GM12872 (cell line): Measurements from ENCODE around the gene ZFP36.
A peak's percentile ranks its signal among the peaks of the same experiment; 100 is the strongest.

ENCODE experiments used
- CTCF ChIP-seq: IDR thresholded peaks from 3 replicates; pipeline ENCODE4 v1.5.1; 2011; ENCODE audit warnings: low read depth, mild to moderate bottlenecking, low read length, moderate library complexity; ENCODE audit not compliant: insufficient read depth

The ZFP36 gene

GRCh38 chr19:39410017-39410830 lies 3.6 kb downstream of the ZFP36 start:
- no peak for TF ChIP-seq CTCF

DNA sequence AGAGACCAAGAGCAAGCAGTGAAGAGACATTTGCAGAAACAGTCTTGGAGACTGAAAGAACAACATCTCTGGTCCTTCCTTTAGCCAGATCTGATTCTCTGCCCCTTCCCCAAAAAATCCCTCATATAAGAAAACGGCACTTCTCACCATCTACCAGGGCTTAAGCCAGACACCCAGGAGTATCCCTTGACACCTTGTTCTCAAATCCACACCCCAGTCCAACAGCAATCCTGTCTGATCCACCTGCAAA lies 4.1 kb downstream of the ZFP36 start:
- no peak for TF ChIP-seq CTCF

GRCh38 chr19:39411081-39411831 lies 4.6 kb downstream of the ZFP36 start:
- TF ChIP-seq CTCF: no peak

- peak; percentile 86 for TF ChIP-seq CTCF
Measured at GRCh38 chr19:39411832-39412099, 5.1 kb downstream of the ZFP36 start.

- TF ChIP-seq CTCF: peak; percentile 81
Measured at GRCh38 chr19:39412100-39412866, 5.6 kb downstream of the ZFP36 start, which contains the start of gene PLEKHG2. PLEKHG2 (plus strand) TSS chr19:39412669; CDS start chr19:39414087, 1,418 bp downstream.

DNA sequence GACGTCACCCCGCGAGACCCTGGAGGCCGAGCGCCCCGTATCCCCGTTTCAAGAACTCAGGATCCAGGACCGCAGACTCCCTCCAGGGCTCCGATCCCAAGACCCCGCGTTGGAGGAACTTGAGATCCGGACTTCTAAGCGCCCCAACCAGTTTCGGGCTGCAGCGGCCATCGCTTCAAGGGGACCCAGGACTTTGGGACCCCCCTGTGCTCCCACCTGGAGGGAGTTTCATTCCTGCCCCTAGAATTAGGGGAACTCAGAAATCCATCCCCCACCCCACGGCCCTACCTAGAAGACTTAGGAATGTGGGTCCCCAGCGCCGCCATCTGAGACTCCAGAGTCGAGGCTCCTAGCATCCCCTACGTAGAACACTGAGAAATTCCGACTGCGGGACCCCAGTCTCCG lies 6.2 kb downstream of the ZFP36 start:
- no peak for TF ChIP-seq CTCF

DNA sequence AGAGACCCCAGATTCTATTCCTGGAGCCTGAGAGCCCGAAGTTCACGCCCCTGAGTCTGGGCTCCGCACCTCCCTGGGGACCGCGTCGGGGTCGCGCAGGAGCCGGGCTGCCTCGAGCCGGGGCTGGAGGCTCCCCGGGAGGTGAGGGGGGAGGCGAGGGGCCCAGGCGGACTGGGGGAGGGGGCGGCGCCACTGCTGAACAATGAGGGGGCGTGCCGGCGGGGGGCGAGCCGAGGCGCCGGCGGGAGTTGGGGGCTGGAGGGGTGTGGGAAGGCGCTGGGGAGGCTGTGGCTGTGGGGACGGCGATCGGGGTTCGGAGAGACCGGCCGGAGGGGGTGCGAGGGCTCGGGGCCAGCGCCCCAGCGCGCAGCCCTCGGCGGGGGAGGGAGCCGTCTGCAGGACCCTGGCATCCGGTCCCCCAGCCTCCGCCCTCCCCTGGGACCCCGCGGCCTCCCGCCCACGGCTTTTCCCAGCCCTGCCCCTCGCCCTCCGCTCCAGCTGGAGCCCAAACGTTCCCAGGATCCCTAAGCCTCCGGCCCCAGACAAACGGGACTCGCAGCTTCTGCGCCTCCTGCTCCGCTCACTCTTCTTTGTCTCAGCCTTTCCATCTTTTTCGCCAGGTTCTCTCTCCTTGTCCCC lies 6.7 kb downstream of the ZFP36 start:
- no peak for TF ChIP-seq CTCF
